ENCODE measurements around the gene WIPF2. TPM values are rescaled to one million over a fixed set of nuclear protein-coding genes. Genes with fewer than 3 reads are reported as not detected.

Gene WIPF2
- total and polyA plus RNA-seq, 2 of the 8 experiments (the other 6 are each of a cell fraction or from before 2014, with no cell fraction given): 6.9 to 25.3 TPM

- TF ChIP-seq JUN (IDR thresholded peaks at IDR 0.05; ENCODE audit: low read depth, low read length): no peak
- TF ChIP-seq CBX5 (IDR thresholded peaks at IDR 0.05; ENCODE audit: low read depth, low read length): no peak
- no peak for TF ChIP-seq SRF (IDR thresholded peaks at IDR 0.05; ENCODE audit: low read depth, low read length)
- no peak for TF ChIP-seq GABPA (IDR thresholded peaks at IDR 0.05; ENCODE audit: borderline replicate concordance, insufficient read depth, low read length)
- no peak for TF ChIP-seq KDM1A (IDR thresholded peaks at IDR 0.05; ENCODE audit: borderline replicate concordance, low read length)
Observed at GRCh38 chr17:40173778-40174135, 45.3 kb upstream of the WIPF2 start (continued).
